Panc1 (cell line): Measurements from ENCODE around the gene NCOA4. TPM values are rescaled to one million over a fixed set of nuclear protein-coding genes. Genes with fewer than 3 reads are reported as not detected.

Experiments used
- ATAC-seq: fragments of 200-7000 bp; cut with Tn5 transposase; 2 replicates; pipeline ENCODE4 v1.9.1; 2020; ENCODE audit warnings: mild to moderate bottlenecking, moderate library complexity
- BruUV-seq: library from RNA; stranded (reverse); fragments of 400-500 nt; replicated peaks from 2 replicates; lab custom pipeline; 2021; lab: Mats Ljungman, UMichigan
- CTCF ChIA-PET: fragments of 300-600 bp; sonication (Branson Sonifier 250); formaldehyde crosslinking; loops from one replicate; lab custom pipeline; 2022; ENCODE audit warnings: antibody characterized with exemption; lab: Charles Lee
- POLR2A ChIA-PET: fragments of 300-600 bp; sonication (Branson Sonifier 250); formaldehyde crosslinking; loops from one replicate; lab custom pipeline; 2022; ENCODE audit warnings: antibody characterized with exemption; lab: Charles Lee
- DNase-seq: peaks from one replicate; pipeline ENCODE4 v3.0.0-alpha.2; 2010; ENCODE audit warnings: low read depth, low spot score
- H3K27ac ChIP-seq: 2 replicates; pipeline ENCODE4 v1.5.1; 2011; ENCODE audit warnings: mild to moderate bottlenecking, low read length, inconsistent platforms
- H3K27me3 ChIP-seq: fragments of 200-500 bp; sonication (Bioruptor generic); 2 replicates; pipeline ENCODE4 v1.6.0; 2014; ENCODE audit warnings: low read length, inconsistent platforms; ENCODE audit not compliant: control insufficient read depth, insufficient read depth
- H3K36me3 ChIP-seq: fragments of 200-500 bp; sonication (Bioruptor generic); 2 replicates; pipeline ENCODE4 v1.5.1; 2014; ENCODE audit warnings: inconsistent platforms, mild to moderate bottlenecking, low read length, moderate library complexity; ENCODE audit not compliant: control insufficient read depth, insufficient read depth
- H3K4me1 ChIP-seq: 2 replicates; pipeline ENCODE4 v1.5.1; 2011; ENCODE audit warnings: inconsistent platforms, mild to moderate bottlenecking, low read length, moderate library complexity; ENCODE audit not compliant: control insufficient read depth, insufficient read depth
- H3K4me3 ChIP-seq, 2 experiments: 2 replicates each; pipeline ENCODE4 v1.5.1; 2011 to 2012; ENCODE audit warnings: low read depth in 2 of 2, low read length in 2 of 2, mild to moderate bottlenecking in 2 of 2, inconsistent platforms in 1 of 2, moderate library complexity in 1 of 2
- H3K9me3 ChIP-seq: fragments of 200-500 bp; sonication (Bioruptor generic); 2 replicates; pipeline ENCODE4 v1.5.1; 2014; ENCODE audit warnings: low read depth, mild to moderate bottlenecking, inconsistent platforms, low read length, moderate library complexity; ENCODE audit not compliant: control insufficient read depth, insufficient read depth
- POLR2AphosphoS5 ChIP-seq: IDR thresholded peaks from 2 replicates; pipeline ENCODE4 v1.6.1; 2012; ENCODE audit warnings: mild to moderate bottlenecking, low read depth, low read length, moderate library complexity
- SIN3A ChIP-seq: IDR thresholded peaks from 2 replicates; pipeline ENCODE4 v1.6.1; 2012; ENCODE audit warnings: low read depth, mild to moderate bottlenecking, low read length, moderate library complexity, borderline replicate concordance; ENCODE audit not compliant: insufficient read depth
- TCF7L2 ChIP-seq: IDR thresholded peaks from 2 replicates; pipeline ENCODE4 v1.6.1; 2011; ENCODE audit warnings: mild to moderate bottlenecking, low read depth, low read length, inconsistent platforms
- in situ Hi-C: cut with HindIII; loops from 2 replicates; pipeline ENCODE4 v1.10.0; 2016; ENCODE audit warnings: low sequenced_read_pairs, low pct_unique_long_range_greater_than_20kb
- intact Hi-C: fragments of 100-400 bp; cut with micrococcal nuclease; formaldehyde crosslinking; loops from one replicate; pipeline ENCODE4 v1.10.0; 2022; ENCODE audit not compliant: unreplicated experiment
- total RNA-seq: library from RNA; stranded (reverse); gene quantifications from one replicate; pipeline ENCODE4 v1.2.1, GENCODE V29; 2021; ENCODE audit not compliant: unreplicated experiment
- TF ChIP-seq, protein P1 (sequence below), 2 experiments: IDR thresholded peaks; 2 replicates each; pipeline ENCODE4 v1.6.1; 2011 to 2012; ENCODE audit warnings: low read depth in 2 of 2, control low read depth in 1 of 2, low read length in 1 of 2, mild to moderate bottlenecking in 1 of 2, moderate library complexity in 1 of 2; ENCODE audit not compliant: insufficient read depth in 1 of 2
- TF ChIP-seq, protein P2 (sequence below): fragments of 450-650 bp; IDR thresholded peaks from 2 replicates; pipeline ENCODE4 v1.5.1; 2017; ENCODE audit warnings: mild to moderate bottlenecking

The NCOA4 gene
- total RNA-seq, 1 experiment from 2014 or later: 119 TPM

DNA sequence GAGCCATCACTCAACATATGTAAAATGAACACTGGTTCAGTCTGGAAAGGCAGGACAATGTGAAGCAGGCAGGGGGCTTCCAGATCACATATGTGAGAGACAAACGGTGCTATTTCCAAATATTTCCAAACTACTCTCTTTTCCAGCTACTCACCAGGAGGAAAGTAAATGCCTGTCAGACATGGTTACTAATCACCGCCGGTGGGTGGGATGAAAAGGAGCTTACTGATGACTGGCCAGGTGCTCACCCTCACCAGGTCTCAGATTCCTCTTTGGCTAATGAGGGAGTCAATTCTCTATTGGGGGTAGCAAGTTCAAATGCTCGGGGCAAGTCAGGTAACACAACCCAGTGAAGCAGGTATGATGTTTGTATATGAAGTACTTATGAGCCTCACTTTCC lies 25.3 kb upstream of the NCOA4 start:
- ChIA-PET CTCF (no interaction called here), POLR2A (no interaction called here)
- intact Hi-C loops (no loop called here), in situ Hi-C loops (no loop called here)
- H3K4me3 ChIP-seq: no peak overlapping the region
- DNase-seq (no peak), ATAC-seq (no peak)
- no peaks in the 10 kb centered on the region for H3K4me1 ChIP-seq
- no peaks in the 10 kb centered on the region for H3K36me3 ChIP-seq
- H3K27ac ChIP-seq: no peak overlapping the region
- no peaks in the 10 kb centered on the region for H3K9me3 ChIP-seq
- TF ChIP-seq, protein P1, sequence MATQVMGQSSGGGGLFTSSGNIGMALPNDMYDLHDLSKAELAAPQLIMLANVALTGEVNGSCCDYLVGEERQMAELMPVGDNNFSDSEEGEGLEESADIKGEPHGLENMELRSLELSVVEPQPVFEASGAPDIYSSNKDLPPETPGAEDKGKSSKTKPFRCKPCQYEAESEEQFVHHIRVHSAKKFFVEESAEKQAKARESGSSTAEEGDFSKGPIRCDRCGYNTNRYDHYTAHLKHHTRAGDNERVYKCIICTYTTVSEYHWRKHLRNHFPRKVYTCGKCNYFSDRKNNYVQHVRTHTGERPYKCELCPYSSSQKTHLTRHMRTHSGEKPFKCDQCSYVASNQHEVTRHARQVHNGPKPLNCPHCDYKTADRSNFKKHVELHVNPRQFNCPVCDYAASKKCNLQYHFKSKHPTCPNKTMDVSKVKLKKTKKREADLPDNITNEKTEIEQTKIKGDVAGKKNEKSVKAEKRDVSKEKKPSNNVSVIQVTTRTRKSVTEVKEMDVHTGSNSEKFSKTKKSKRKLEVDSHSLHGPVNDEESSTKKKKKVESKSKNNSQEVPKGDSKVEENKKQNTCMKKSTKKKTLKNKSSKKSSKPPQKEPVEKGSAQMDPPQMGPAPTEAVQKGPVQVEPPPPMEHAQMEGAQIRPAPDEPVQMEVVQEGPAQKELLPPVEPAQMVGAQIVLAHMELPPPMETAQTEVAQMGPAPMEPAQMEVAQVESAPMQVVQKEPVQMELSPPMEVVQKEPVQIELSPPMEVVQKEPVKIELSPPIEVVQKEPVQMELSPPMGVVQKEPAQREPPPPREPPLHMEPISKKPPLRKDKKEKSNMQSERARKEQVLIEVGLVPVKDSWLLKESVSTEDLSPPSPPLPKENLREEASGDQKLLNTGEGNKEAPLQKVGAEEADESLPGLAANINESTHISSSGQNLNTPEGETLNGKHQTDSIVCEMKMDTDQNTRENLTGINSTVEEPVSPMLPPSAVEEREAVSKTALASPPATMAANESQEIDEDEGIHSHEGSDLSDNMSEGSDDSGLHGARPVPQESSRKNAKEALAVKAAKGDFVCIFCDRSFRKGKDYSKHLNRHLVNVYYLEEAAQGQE (IDR thresholded peaks at IDR 0.05; ENCODE audit: insufficient read depth in 1 of 2, low read depth in 2 of 2, low read length in 1 of 2): no peak
- TF ChIP-seq SIN3A (no peak), TCF7L2 (no peak), POLR2AphosphoS5 (no peak)
- TF ChIP-seq, protein P2, sequence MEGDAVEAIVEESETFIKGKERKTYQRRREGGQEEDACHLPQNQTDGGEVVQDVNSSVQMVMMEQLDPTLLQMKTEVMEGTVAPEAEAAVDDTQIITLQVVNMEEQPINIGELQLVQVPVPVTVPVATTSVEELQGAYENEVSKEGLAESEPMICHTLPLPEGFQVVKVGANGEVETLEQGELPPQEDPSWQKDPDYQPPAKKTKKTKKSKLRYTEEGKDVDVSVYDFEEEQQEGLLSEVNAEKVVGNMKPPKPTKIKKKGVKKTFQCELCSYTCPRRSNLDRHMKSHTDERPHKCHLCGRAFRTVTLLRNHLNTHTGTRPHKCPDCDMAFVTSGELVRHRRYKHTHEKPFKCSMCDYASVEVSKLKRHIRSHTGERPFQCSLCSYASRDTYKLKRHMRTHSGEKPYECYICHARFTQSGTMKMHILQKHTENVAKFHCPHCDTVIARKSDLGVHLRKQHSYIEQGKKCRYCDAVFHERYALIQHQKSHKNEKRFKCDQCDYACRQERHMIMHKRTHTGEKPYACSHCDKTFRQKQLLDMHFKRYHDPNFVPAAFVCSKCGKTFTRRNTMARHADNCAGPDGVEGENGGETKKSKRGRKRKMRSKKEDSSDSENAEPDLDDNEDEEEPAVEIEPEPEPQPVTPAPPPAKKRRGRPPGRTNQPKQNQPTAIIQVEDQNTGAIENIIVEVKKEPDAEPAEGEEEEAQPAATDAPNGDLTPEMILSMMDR: no peak
- peaks cover 8% of the 10 kb centered on the region for H3K27me3 ChIP-seq
- no TSS peak for BruUV-seq

DNA sequence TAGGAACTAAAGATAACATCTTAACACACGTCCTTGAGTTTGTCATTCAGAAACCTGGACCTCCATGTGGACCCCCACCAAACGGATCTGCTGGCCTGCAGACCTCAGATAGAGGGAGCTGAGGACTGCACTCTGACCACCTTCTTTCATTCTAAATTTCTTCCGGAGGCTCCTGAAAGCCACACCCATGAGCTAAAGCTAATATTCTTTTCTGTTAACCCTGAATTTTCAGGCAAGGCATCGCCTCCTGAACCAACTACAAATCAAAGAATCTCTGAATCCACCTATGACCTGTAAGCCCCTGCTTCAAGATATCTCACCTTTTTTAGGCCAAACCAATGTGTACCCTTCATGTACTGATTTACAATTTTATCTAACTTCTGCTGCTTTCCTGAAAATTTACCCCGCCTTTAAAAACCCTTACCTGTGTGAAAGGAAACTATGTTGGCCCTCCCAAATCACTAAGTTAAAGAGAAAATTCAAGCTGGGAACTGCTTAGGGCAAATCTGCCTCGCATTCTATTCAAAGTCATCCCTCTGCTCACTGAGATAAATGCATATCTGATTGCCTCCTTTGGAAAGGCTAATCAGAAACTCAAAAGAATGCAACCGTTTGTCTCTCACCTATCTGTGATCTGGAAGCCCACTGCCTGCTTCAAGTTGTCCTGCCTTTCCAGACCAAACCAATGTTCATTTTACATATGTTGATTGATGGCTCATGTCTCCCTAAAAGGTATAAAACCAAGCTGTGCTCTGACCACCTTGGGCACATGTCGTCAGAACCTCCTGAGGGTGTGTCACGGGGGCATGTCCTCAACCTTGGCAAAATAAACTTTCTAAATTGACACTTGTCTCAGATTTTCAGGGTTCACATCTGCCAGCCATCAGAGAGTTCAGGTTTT lies 23.4 kb upstream of the NCOA4 start:
- in situ Hi-C loops (no loop called here), intact Hi-C loops (no loop called here)
- no peaks in the 10 kb centered on the region for H3K36me3 ChIP-seq
- POLR2A ChIA-PET: no interaction called here
- ATAC-seq (no peak), DNase-seq (no peak)
- TF ChIP-seq, protein P1 (IDR thresholded peaks at IDR 0.05; ENCODE audit: insufficient read depth in 1 of 2, low read depth in 2 of 2, low read length in 1 of 2): no peak
- TF ChIP-seq POLR2AphosphoS5 (no peak), TCF7L2 (no peak), SIN3A (no peak)
- TF ChIP-seq, protein P2: no peak
- CTCF ChIA-PET: interaction anchor here (0.6 kb wide), 1 partner anchor 526 kb away, joined by 4 read pairs; no protein-coding TSS in a partner anchor
- H3K4me3 ChIP-seq: no peak overlapping the region
- BruUV-seq: no TSS peak
- H3K27ac ChIP-seq: no peak overlapping the region
- no peaks in the 10 kb centered on the region for H3K9me3 ChIP-seq
- H3K27me3 ChIP-seq: peaks cover 8% of the 10 kb centered on the region
- H3K4me1 ChIP-seq: no peaks in the 10 kb centered on the region
